ENCODE data around the gene AMBRA1.

AMBRA1 gene

GRCh38 chr11:46506483-46506791 is 87.4 kb downstream of the AMBRA1 start:
- no peak for DNase-seq (ENCODE audit: low read depth in 2 of 2)

- DNase-seq (ENCODE audit: low read depth in 2 of 2), result no peak
Measured at GRCh38 chr11:46505741-46506482, 87.9 kb downstream of the AMBRA1 start.

GRCh38 chr11:46504817-46505613 is 88.8 kb downstream of the AMBRA1 start:
- DNase-seq (ENCODE audit: low read depth in 2 of 2), result no peak

- DNase-seq (ENCODE audit: low read depth in 2 of 2), result no peak
Measured at GRCh38 chr11:46499821-46500220, 94.0 kb downstream of the AMBRA1 start.

- DNase-seq (ENCODE audit: low read depth in 2 of 2), result no peak
Measured at GRCh38 chr11:46498968-46499367, 94.9 kb downstream of the AMBRA1 start.

- DNase-seq (ENCODE audit: low read depth in 2 of 2), result no peak
Measured at GRCh38 chr11:46498179-46498578, 95.6 kb downstream of the AMBRA1 start.

GRCh38 chr11:46497498-46497897 is 96.3 kb downstream of the AMBRA1 start:
- DNase-seq (ENCODE audit: low read depth in 2 of 2), result no peak

GRCh38 chr11:46493791-46494190 is 100.0 kb downstream of the AMBRA1 start:
- peak in 1 of 2 experiments; percentile 11 for DNase-seq (ENCODE audit: low read depth in 2 of 2)

GRCh38 chr11:46492532-46492931 is 101.3 kb downstream of the AMBRA1 start:
- no peak for DNase-seq (ENCODE audit: low read depth in 2 of 2)

- DNase-seq (ENCODE audit: low read depth in 2 of 2), result no peak
Measured at GRCh38 chr11:46491661-46492330, 102.0 kb downstream of the AMBRA1 start.

- no peak for DNase-seq (ENCODE audit: low read depth in 2 of 2)
Measured at GRCh38 chr11:46490666-46491065, 103.2 kb downstream of the AMBRA1 start.

- DNase-seq (ENCODE audit: low read depth in 2 of 2), result peak in 1 of 2 experiments; percentile 8
Measured at GRCh38 chr11:46489656-46490560, 103.9 kb downstream of the AMBRA1 start.

- DNase-seq (ENCODE audit: low read depth in 2 of 2), result no peak
Measured at GRCh38 chr11:46485856-46486443, 107.9 kb downstream of the AMBRA1 start.

- DNase-seq (ENCODE audit: low read depth in 2 of 2), result no peak
Measured at GRCh38 chr11:46484101-46484500, 109.7 kb downstream of the AMBRA1 start.

- DNase-seq (ENCODE audit: low read depth in 2 of 2), result no peak
Measured at GRCh38 chr11:46480909-46481308, 112.9 kb downstream of the AMBRA1 start.

GRCh38 chr11:46480166-46480726 is 113.6 kb downstream of the AMBRA1 start:
- no peak for DNase-seq (ENCODE audit: low read depth in 2 of 2)

GRCh38 chr11:46479601-46480000 is 114.2 kb downstream of the AMBRA1 start:
- no peak for DNase-seq (ENCODE audit: low read depth in 2 of 2)

- DNase-seq (ENCODE audit: low read depth in 2 of 2), result no peak
Measured at GRCh38 chr11:46478196-46478595, 115.6 kb downstream of the AMBRA1 start.

- DNase-seq (ENCODE audit: low read depth in 2 of 2), result no peak
Measured at GRCh38 chr11:46477136-46477535, 116.7 kb downstream of the AMBRA1 start.

GRCh38 chr11:46475926-46476545 is 117.8 kb downstream of the AMBRA1 start:
- no peak for DNase-seq (ENCODE audit: low read depth in 2 of 2)
